ENCODE results near the gene MAPK1IP1L. TPM values are rescaled to one million over a fixed set of nuclear protein-coding genes. Genes with fewer than 3 reads are reported as not detected.
A peak's percentile ranks its signal among the peaks of the same experiment; 100 is the strongest.

Gene MAPK1IP1L
- total and polyA plus RNA-seq, 2 of the 8 experiments (the other 6 are each of a cell fraction or from before 2014, with no cell fraction given) = 111 to 228 TPM

DNA sequence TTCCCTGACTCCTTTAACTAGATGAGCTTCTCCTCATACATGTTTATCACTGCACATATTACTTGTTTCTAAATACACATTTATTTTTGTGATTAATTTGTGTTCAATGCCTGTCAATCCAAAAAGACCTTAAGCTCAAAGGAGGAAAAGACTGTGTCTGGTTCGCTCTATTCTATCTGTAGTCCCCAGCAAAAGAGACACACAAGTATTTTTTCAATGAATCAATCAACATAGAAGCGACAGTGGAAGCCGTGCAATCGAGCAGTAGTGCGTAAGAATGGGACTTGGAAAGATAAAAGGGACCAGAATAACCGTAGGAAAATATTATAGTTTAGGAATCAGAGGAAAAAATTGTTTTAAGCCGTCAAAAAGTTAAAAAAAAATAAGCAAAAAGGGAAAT lies 25.5 kb upstream of the MAPK1IP1L start:
- H4K8ac ChIP-seq (ENCODE audit: extremely low read depth, insufficient read depth, low read length) = no peak overlapping the region
- peak overlapping the region; percentile 95 to 98 (median 97) for H3K9ac ChIP-seq (replicated peaks in 1 of 4; ENCODE audit: extremely low read depth in 1 of 4, low read depth in 3 of 4, low read length in 3 of 4)
- H3K23me2 ChIP-seq (ENCODE audit: low read depth, low read length) = peaks cover 7% of the 10 kb centered on the region
- H3K4ac ChIP-seq (replicated peaks; ENCODE audit: insufficient read length, low read depth, low read length) = peak overlapping the region; percentile 27
- H3K4me1 ChIP-seq (replicated peaks in 1 of 4; ENCODE audit: control insufficient read depth in 3 of 4, insufficient read depth in 4 of 4, low read length in 3 of 4) = peaks cover 0 to 10% (median 1%) of the 10 kb centered on the region in 4 experiments; a peak in 3 of 7 replicates
- H3K27ac ChIP-seq (ENCODE audit: low read depth, low read length) = no peak overlapping the region
- peak overlapping the region; percentile 9 for H3K56ac ChIP-seq (replicated peaks; ENCODE audit: insufficient read length, low read depth, low read length)
- H3K18ac ChIP-seq (ENCODE audit: extremely low read depth, low read length) = no peak overlapping the region; the same call in 1 of the 2 replicates
- H3K79me2 ChIP-seq (ENCODE audit: control insufficient read depth in 1 of 2, insufficient read depth in 2 of 2, low read length in 2 of 2) = peaks cover 18 to 86% of the 10 kb centered on the region in 2 experiments; a peak in 3 of 4 replicates
- no peaks in the 10 kb centered on the region for H3K79me1 ChIP-seq (ENCODE audit: low read depth, low read length)
- ChIA-PET CTCF (ENCODE audit: partially characterized antibody) (interaction anchor here (1.1 to 2.9 kb wide), 3 partner anchors 10 to 37 kb away, joined by 3 to 22 read pairs (median 3); partner anchors contain the start of gene MAPK1IP1L), POLR2A (ENCODE audit: partially characterized antibody) (interaction anchor here (0.6 to 8.5 kb wide), 12 partner anchors 11 to 341 kb away, joined by 3 to 101 read pairs (median 9); partner anchors contain the start of genes DLGAP5, GCH1 and MAPK1IP1L)
- H4K20me1 ChIP-seq (replicated peaks in 1 of 2; ENCODE audit: control insufficient read depth in 1 of 2, insufficient read depth in 2 of 2, low read length in 2 of 2) = no peaks in the 10 kb centered on the region
- H2AFZ ChIP-seq (ENCODE audit: low read length) = no peak overlapping the region
- no peaks in the 10 kb centered on the region for H3K9me3 ChIP-seq (ENCODE audit: insufficient read depth in 2 of 2, low read depth in 1 of 2, low read length in 1 of 2)
- DNase-seq (ENCODE audit: low read depth in 1 of 2, low spot score in 2 of 2) = no peak
- H2AK5ac ChIP-seq (ENCODE audit: low read depth, low read length) = no peak overlapping the region
- FAIRE-seq = no peak
- H3K4me2 ChIP-seq (ENCODE audit: insufficient read depth in 1 of 2, low read depth in 2 of 2, low read length in 2 of 2) = peak overlapping the region; percentile 70 to 97
- H3K14ac ChIP-seq (ENCODE audit: insufficient read length) = no peak overlapping the region
- no peak overlapping the region for H3K23ac ChIP-seq (ENCODE audit: insufficient read length)
- no peak overlapping the region for H2BK15ac ChIP-seq (ENCODE audit: low read length)
- H4K5ac ChIP-seq (ENCODE audit: insufficient read length, low read depth, low read length) = peak overlapping the region; percentile 37
- H3K36me3 ChIP-seq (ENCODE audit: control insufficient read depth in 2 of 4, insufficient read depth in 4 of 4, low read length in 3 of 4) = peaks cover 3 to 33% (median 11%) of the 10 kb centered on the region in 4 experiments; a peak in 4 of 8 replicates
- H2BK5ac ChIP-seq (ENCODE audit: low read depth, low read length) = no peak overlapping the region
- H2BK12ac ChIP-seq (ENCODE audit: low read depth, low read length) = no peak overlapping the region
- peak overlapping the region; percentile 89 to 96 (median 94) for H3K4me3 ChIP-seq (ENCODE audit: extremely low read depth in 1 of 4, insufficient read depth in 2 of 4, low read depth in 3 of 4, low read length in 4 of 4)
- no peak overlapping the region for H2BK120ac ChIP-seq (replicated peaks; ENCODE audit: low read depth, low read length)
- H3K27me3 ChIP-seq (replicated peaks in 1 of 4; ENCODE audit: control insufficient read depth in 3 of 4, extremely low read depth in 1 of 4, insufficient read depth in 3 of 4, low read length in 3 of 4) = no peaks in the 10 kb centered on the region
- WGBS, 2 experiments (ENCODE audit: extremely low coverage in 1 of 2, insufficient coverage in 1 of 2, insufficient read length in 1 of 2, insufficient replicate concordance in 2 of 2, low coverage in 1 of 2, low lambda C conversion rate in 2 of 2, missing lambda C conversion rate in 1 of 2) = 44% methylated on average over 7 of the region's 7 CpGs; no CpG with 5 or more reads in 1 of the 2 experiments
- peak overlapping the region; percentile 52 for H4K91ac ChIP-seq (replicated peaks; ENCODE audit: insufficient read length, low read length)
- no peak overlapping the region for H2BK20ac ChIP-seq (ENCODE audit: low read length)
- no peak for TF ChIP-seq SAP30 (IDR thresholded peaks at IDR 0.05; ENCODE audit: insufficient read depth, insufficient replicate concordance, low read length)
- no peak for TF ChIP-seq TEAD4 (IDR thresholded peaks at IDR 0.05; ENCODE audit: low read depth, low read length)
- TF ChIP-seq HDAC6 (IDR thresholded peaks at IDR 0.05; ENCODE audit: low read depth, low read length) = no peak
- TF ChIP-seq, protein P1, sequence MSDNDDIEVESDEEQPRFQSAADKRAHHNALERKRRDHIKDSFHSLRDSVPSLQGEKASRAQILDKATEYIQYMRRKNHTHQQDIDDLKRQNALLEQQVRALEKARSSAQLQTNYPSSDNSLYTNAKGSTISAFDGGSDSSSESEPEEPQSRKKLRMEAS (IDR thresholded peaks at IDR 0.05) = no peak
- TF ChIP-seq TCF12 (IDR thresholded peaks at IDR 0.05; ENCODE audit: low read depth, low read length) = no peak
- TF ChIP-seq TAF1 (IDR thresholded peaks at IDR 0.05; ENCODE audit: low read depth, low read length) = no peak
- no peak for TF ChIP-seq CREB1 (IDR thresholded peaks at IDR 0.05)

All from H1 (cell line).